Sigmoid colon (tissue), 7 donors: ENCODE measurements around the gene GMDS. TPM values are rescaled to one million over a fixed set of nuclear protein-coding genes. Genes with fewer than 3 reads are reported as not detected.

Experiments used
- DNase-seq: peaks from one replicate; pipeline ENCODE4 v3.0.0-alpha.2; 2019
- H3K27ac ChIP-seq, 4 donors: fragments of 200-600 bp; sonication (generic); one replicate each; pipeline ENCODE4 v1.5.1; 2016 to 2019; ENCODE audit warnings: mild to moderate bottlenecking in 1 of 4
- H3K27me3 ChIP-seq, 3 donors: fragments of 200-600 bp; sonication (generic); one replicate each; pipeline ENCODE4 v1.5.1; 2019; ENCODE audit warnings: mild to moderate bottlenecking in 1 of 3
- H3K36me3 ChIP-seq, 4 donors: fragments of 200-600 bp; sonication (generic); one replicate each; pipeline ENCODE4 v1.5.1; 2016 to 2019
- H3K4me1 ChIP-seq, 4 donors: fragments of 200-600 bp; sonication (generic); one replicate each; pipeline ENCODE4 v1.5.1; 2017 to 2019
- H3K4me3 ChIP-seq, 4 donors: fragments of 200-600 bp; sonication (generic); one replicate each; pipeline ENCODE4 v1.5.1; 2017 to 2019; ENCODE audit warnings: mild to moderate bottlenecking in 2 of 4, moderate library complexity in 1 of 4
- H3K9me3 ChIP-seq, 4 donors: fragments of 200-600 bp in 3 of 4; sonication (generic) in 3 of 4; one replicate each; pipeline versions ENCODE4 v1.5.1 to v1.6.1; 2013 to 2019
- EP300 ChIP-seq, 4 donors: sonication (generic); formaldehyde crosslinking; IDR thresholded peaks; one replicate each; pipeline ENCODE4 v1.6.1; 2017; ENCODE audit warnings: antibody characterized with exemption in 4 of 4
- POLR2A ChIP-seq, 2 donors: fragments of 450-650 bp; IDR thresholded peaks; one replicate each; pipeline ENCODE4 v1.6.1; 2016; ENCODE audit warnings: antibody characterized with exemption in 2 of 2, mild to moderate bottlenecking in 2 of 2, moderate library complexity in 2 of 2
- POLR2AphosphoS5 ChIP-seq, 4 donors: sonication (generic); formaldehyde crosslinking; IDR thresholded peaks; one replicate each; pipeline ENCODE4 v1.6.1; 2017; ENCODE audit warnings: antibody characterized with exemption in 4 of 4
- WGBS, 2 donors: extraction: QIAGEN DNeasy Blood & Tissue Kit; methylation state at CpG; one replicate each; pipeline ENCODE4 v1.1.7; 2013; 5-methylcytosine and 5-hydroxymethylcytosine counted together
- intact Hi-C: fragments of 100-400 bp; cut with DNase I; formaldehyde crosslinking; loops from one replicate; pipeline ENCODE4 v1.15.1; 2023
- polyA plus RNA-seq, 3 donors: library from polyadenylated mRNA; stranded (reverse); fragments of 200-250 nt; gene quantifications; one replicate each; pipeline ENCODE4 v1.2.3, GENCODE V29; 2013
- total RNA-seq, 4 donors: library from RNA; depleted of rRNA; stranded (reverse); fragments of >200 nt; gene quantifications; one replicate each; pipeline ENCODE4 v1.1.0, GENCODE V29; 2016
- TF ChIP-seq, protein P1 (sequence below), 4 experiments: fragments of 450-650 bp in 3 of 4; fragments of 200-600 bp in 1 of 4; IDR thresholded peaks; one replicate each; pipeline ENCODE4 v1.5.1; 2016 to 2019; ENCODE audit warnings: antibody characterized with exemption in 4 of 4, mild to moderate bottlenecking in 3 of 4, moderate library complexity in 2 of 4
- donor health status: healthy with polysubstance abuse.
- donor health status: Bipolar disorder and iron deficiency.
- donor health status: healthy.

GMDS gene
- total and polyA plus RNA-seq, 7 donors, result 3.1 to 173 (median 9.4) TPM

DNA sequence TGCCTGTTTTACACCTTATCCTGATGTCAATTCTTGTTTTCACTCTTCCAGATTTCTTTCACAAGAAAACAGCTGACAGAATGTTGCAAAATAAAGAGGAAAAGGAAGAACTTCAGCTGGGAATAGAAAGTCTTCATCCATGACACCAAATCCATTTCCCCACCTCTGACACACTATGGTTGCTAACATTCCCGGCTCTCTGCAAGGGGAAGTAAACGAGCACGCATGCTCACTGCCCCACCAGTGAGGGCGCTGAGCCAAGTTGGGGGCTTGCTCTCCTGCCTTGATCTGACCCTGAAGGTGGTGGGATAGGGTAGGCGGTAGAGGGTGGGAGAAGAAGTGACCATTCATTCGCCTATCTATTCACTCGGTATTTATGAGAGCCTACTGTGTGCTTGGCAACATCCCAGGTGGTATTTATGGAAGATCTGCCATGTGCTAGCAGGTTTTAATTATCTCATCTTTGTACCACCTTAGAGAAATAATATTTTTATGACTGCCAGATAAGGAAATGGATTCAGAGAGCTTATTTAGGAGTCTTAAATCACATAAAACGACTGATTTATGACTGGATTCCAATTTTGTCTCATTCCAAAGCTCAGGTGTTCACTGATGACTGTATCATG lies 429.5 kb downstream of the GMDS start:
- H3K4me1 ChIP-seq, result peaks cover 0 to 11% (median 5%) of the 10 kb centered on the region in 4 donors
- H3K4me3 ChIP-seq, result no peak overlapping the region
- H3K27ac ChIP-seq, result no peak overlapping the region
- no peak for DNase-seq
- intact Hi-C loops, result no loop called here
- WGBS, 2 donors, result 60 to 85% methylated on average over 8 of the region's 8 CpGs
- H3K27me3 ChIP-seq, result no peaks in the 10 kb centered on the region
- no peaks in the 10 kb centered on the region for H3K9me3 ChIP-seq
- no peaks in the 10 kb centered on the region for H3K36me3 ChIP-seq
- TF ChIP-seq, protein P1, sequence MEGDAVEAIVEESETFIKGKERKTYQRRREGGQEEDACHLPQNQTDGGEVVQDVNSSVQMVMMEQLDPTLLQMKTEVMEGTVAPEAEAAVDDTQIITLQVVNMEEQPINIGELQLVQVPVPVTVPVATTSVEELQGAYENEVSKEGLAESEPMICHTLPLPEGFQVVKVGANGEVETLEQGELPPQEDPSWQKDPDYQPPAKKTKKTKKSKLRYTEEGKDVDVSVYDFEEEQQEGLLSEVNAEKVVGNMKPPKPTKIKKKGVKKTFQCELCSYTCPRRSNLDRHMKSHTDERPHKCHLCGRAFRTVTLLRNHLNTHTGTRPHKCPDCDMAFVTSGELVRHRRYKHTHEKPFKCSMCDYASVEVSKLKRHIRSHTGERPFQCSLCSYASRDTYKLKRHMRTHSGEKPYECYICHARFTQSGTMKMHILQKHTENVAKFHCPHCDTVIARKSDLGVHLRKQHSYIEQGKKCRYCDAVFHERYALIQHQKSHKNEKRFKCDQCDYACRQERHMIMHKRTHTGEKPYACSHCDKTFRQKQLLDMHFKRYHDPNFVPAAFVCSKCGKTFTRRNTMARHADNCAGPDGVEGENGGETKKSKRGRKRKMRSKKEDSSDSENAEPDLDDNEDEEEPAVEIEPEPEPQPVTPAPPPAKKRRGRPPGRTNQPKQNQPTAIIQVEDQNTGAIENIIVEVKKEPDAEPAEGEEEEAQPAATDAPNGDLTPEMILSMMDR (IDR thresholded peaks at IDR 0.05), result no peak
- TF ChIP-seq POLR2A (IDR thresholded peaks at IDR 0.05), result no peak
- no peak for TF ChIP-seq EP300 (IDR thresholded peaks at IDR 0.05)
- no peak for TF ChIP-seq POLR2AphosphoS5 (IDR thresholded peaks at IDR 0.05)

DNA sequence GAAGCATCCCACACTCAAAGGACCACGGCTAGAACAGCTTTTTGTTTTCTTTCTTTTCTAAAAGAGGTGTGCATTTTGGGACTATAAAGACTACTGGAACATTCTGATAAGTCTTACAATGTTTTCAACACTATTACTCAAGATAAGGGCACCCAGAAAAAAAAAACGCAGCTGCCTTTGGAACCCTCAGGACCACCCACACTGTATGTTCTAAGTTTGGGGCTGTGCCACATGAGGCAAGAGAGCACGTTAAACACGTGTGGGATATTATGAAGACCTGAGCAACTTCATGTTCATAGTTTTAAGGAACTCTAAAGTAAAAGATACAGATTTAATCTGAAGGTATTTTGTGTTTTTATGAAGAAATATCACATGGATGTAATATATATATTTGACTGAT lies 431.1 kb downstream of the GMDS start:
- intact Hi-C loops, result no loop called here
- Histone ChIP-seq H3K4me1 (no peaks in the 10 kb centered on the region), H3K4me3 (no peak overlapping the region), H3K27me3 (no peaks in the 10 kb centered on the region), H3K36me3 (no peaks in the 10 kb centered on the region), H3K27ac (no peak overlapping the region), H3K9me3 (no peaks in the 10 kb centered on the region)
- WGBS, 2 donors, result 72% methylated on average over 4 of the region's 4 CpGs
- TF ChIP-seq POLR2AphosphoS5 (IDR thresholded peaks at IDR 0.05), result no peak
- TF ChIP-seq, protein P1 (IDR thresholded peaks at IDR 0.05), result no peak
- no peak for TF ChIP-seq EP300 (IDR thresholded peaks at IDR 0.05)
- TF ChIP-seq POLR2A (IDR thresholded peaks at IDR 0.05), result no peak
- no peak for DNase-seq

DNA sequence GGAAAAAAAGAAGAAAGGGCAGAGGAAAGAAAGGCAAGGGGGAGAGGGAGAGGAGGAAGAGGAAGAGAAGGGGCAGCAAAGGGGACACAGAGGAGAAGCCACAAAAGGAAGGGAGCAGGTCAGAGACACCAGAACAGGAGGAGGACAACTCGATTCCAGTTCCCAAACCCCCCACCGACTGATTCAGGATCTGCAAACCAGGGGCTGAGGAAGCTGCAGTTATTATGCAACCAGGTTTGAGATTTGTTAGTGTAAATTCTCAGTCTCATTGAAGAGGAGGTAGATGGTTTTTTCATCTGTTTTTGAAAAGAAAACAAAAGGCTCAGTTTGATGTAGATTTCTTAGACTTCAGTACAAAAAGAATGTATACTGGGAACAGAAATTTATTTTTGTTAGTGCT lies 432.9 kb downstream of the GMDS start:
- WGBS, 2 donors, result 91 to 93% methylated on average over 2 of the region's 2 CpGs
- TF ChIP-seq, protein P1 (IDR thresholded peaks at IDR 0.05), result no peak
- intact Hi-C loops, result no loop called here

DNA sequence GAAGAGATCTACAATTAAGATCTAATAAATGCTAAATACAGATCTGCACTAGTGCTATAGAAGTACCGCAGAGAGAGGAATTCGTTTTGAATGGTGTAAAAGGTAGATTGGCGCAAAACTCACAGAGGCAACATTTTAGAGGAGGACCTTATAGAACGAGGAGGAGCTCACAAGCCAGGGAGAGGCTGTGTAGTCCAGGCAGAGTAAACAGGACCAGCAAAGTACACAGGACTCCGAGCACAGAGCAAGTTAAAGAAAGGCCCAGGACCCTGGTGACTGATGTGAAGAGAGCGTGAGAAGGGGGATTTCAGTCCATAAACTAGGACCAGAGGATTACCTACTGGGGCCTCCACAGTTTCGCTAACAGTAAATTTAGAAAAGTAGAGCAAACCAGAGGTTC lies 433.4 kb downstream of the GMDS start:
- 91 to 95% methylated on average over 7 of the region's 7 CpGs for WGBS, 2 donors
- Histone ChIP-seq H3K4me1 (no peaks in the 10 kb centered on the region), H3K27me3 (no peaks in the 10 kb centered on the region), H3K9me3 (no peaks in the 10 kb centered on the region), H3K4me3 (no peak overlapping the region), H3K27ac (no peak overlapping the region), H3K36me3 (no peaks in the 10 kb centered on the region)
- TF ChIP-seq POLR2A (IDR thresholded peaks at IDR 0.05) (no peak), POLR2AphosphoS5 (IDR thresholded peaks at IDR 0.05) (no peak), EP300 (IDR thresholded peaks at IDR 0.05) (no peak)
- TF ChIP-seq, protein P1 (IDR thresholded peaks at IDR 0.05), result no peak
- no peak for DNase-seq
- intact Hi-C loops, result no loop called here

More for the DNA sequence above, 432.9 kb downstream of the GMDS start:
- Histone ChIP-seq H3K9me3 (no peaks in the 10 kb centered on the region), H3K27ac (no peak overlapping the region), H3K27me3 (no peaks in the 10 kb centered on the region), H3K4me1 (no peaks in the 10 kb centered on the region), H3K4me3 (no peak overlapping the region), H3K36me3 (no peaks in the 10 kb centered on the region)
- no peak for DNase-seq

DNA sequence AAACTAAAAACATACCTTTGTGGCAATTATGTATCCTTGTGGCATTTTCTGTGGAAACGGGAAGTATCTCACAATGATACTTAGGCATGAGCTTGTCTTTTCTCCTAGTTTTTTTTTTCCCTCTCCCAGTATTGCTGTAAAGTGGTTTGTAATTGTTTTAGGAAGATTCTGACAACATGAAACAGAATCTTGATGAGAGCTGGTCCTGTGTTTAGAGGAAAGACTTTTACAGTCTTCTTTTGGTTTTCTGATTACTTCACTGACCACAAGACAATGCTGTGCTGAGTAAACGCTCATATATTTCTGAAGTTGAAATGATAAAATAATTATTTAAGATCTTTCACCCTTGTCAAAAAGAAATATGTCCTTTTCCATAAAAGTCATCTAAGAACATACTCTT lies 434.5 kb downstream of the GMDS start:
- no peak for DNase-seq
- TF ChIP-seq POLR2A (IDR thresholded peaks at IDR 0.05) (no peak), POLR2AphosphoS5 (IDR thresholded peaks at IDR 0.05) (no peak), EP300 (IDR thresholded peaks at IDR 0.05) (no peak)
- TF ChIP-seq, protein P1 (IDR thresholded peaks at IDR 0.05), result no peak
- Histone ChIP-seq H3K4me1 (no peaks in the 10 kb centered on the region), H3K36me3 (no peaks in the 10 kb centered on the region), H3K27me3 (no peaks in the 10 kb centered on the region), H3K9me3 (no peaks in the 10 kb centered on the region), H3K4me3 (no peak overlapping the region), H3K27ac (no peak overlapping the region)
- WGBS, 2 donors, result 88 to 98% methylated on average over 2 of the region's 2 CpGs
- intact Hi-C loops, result no loop called here
